ENCODE measurements around the gene FOXN1. TPM values are rescaled to one million over a fixed set of nuclear protein-coding genes. Genes with fewer than 3 reads are reported as not detected.

The FOXN1 gene
- not detected in 2 replicates for total RNA-seq

DNA sequence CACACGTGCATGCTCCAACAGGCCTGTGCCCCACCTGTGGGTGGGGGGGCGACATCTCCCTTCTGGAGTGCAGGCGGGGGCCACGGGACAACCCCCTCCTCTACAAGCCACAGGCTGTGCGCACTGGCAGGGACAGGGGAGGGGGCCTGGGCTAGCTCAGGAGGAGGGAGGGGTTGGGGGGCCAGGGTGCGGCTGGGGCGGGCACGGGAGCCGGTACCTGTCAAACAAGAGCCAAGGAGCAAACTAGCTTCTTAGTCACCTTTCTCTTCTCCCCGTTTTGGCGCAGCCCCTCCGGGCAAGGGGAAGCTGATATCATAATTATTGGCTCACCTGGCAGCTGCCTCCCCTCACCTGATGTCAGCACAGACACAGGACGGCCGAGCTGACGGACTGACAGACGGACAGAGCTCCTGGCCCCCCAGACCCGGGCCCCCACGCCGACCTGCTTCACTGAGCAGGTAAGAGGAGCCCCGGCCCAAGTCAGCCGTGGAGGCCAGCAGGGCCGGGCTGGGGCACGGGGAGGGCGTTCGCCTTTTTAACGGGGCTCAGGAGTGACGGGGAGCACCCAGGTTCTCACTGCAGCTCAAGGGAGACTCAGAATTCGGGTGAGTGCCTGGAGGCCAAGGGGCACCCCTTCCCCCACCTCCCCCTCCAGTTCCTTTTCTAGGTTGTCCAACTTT is at the start of gene FOXN1:
FOXN1 (plus strand) TSS at position 363 of the 680 bp plus-strand sequence. CDS start 17,622 bp downstream, outside the sequence.

GRCh38 chr17:28473542-28473941 is 32.6 kb upstream of the FOXN1 start, which contains the start of gene SLC13A2:
TSS of gene SLC13A2 (plus strand) at chr17:28473644. CDS start at chr17:28473713, 69 bp downstream.

GRCh38 chr17:28552176-28552999 is 46.2 kb downstream of the FOXN1 start, which contains the start of gene UNC119:
TSS of gene UNC119 (minus strand) at chr17:28552624. CDS start at chr17:28552557, 67 bp downstream.

GRCh38 chr17:28571361-28572122 is 65.4 kb downstream of the FOXN1 start, which contains the start of gene PIGS:
TSS of gene PIGS (minus strand) at chr17:28571524. CDS start at chr17:28571496, 28 bp downstream.

DNA sequence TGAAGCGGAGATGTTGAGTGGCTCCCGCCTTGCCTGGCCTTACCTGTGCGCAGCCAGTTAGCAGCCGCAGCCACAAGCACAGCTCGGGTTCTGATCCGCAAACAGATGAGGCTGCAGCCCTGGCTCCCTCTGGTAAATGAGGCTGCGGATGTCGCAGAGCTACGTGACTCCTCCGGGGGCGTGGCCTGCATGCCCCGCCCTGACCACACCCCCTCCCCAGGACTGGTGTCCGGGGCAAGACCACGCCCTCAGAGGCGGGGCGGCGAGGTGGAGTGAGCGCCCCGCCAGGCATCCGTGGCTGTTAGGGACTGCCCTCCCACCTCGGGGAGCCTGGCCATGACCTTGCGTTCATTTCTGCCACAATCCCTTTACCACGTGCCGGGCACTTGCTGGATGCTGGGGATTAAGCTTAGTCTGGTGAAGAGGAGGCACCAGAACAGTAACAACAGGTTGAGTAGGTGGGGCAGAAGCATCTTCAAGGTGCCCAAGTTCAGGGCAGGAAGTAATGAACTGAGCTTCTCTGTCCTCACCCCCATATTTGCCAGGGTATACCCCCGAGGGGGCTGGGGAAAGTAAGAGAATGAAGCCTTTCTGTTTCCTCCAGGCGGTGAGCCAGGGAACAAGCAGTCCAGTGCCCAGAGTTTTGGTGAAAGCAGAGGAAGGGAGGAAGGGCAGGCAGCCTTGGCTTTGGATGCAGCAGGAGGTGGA is 70.8 kb downstream of the FOXN1 start, which contains the start of gene ALDOC:
ALDOC (minus strand) TSS at position 138 of the 708 bp plus-strand sequence. CDS start 1,363 bp downstream, outside the sequence.

Other genes with a start within 250 kb of the FOXN1 start
- gene TMEM97, start 187.1 kb upstream of the FOXN1 start, total RNA-seq: 18.5 and 21.3 TPM in 2 replicates
- gene IFT20, start 170.9 kb upstream of the FOXN1 start, total RNA-seq: 32.2 and 38.3 TPM in 2 replicates
- gene TNFAIP1, start 170.6 kb upstream of the FOXN1 start, total RNA-seq: 83.7 and 86.3 TPM in 2 replicates
- gene POLDIP2, start 148.8 kb upstream of the FOXN1 start, total RNA-seq: 98.7 and 116 TPM in 2 replicates
- not detected in 2 replicates for gene SEBOX, start 141.1 kb upstream of the FOXN1 start, total RNA-seq
- 0.07 TPM in 1 of 2 replicates, not detected in the other for gene VTN, start 136.0 kb upstream of the FOXN1 start, total RNA-seq
- gene SARM1, start 134.7 kb upstream of the FOXN1 start, total RNA-seq: 4.5 and 5.5 TPM in 2 replicates
- 4.1 and 4.2 TPM in 2 replicates for gene SLC46A1, start 100.1 kb upstream of the FOXN1 start, total RNA-seq
- not detected in 2 replicates for gene SLC13A2, start 32.7 kb upstream of the FOXN1 start, total RNA-seq
- gene UNC119, start 46.3 kb downstream of the FOXN1 start, total RNA-seq: 29.5 and 30.2 TPM in 2 replicates
- gene PIGS, start 65.2 kb downstream of the FOXN1 start, total RNA-seq: 55.2 and 64.4 TPM in 2 replicates
- 9.1 and 12.3 TPM in 2 replicates for gene ALDOC, start 70.5 kb downstream of the FOXN1 start, total RNA-seq
- 49.6 and 54.7 TPM in 2 replicates for gene SPAG5, start 92.7 kb downstream of the FOXN1 start, total RNA-seq
- 1.5 and 2.5 TPM in 2 replicates for gene RSKR, start 107.8 kb downstream of the FOXN1 start, total RNA-seq
- gene BLTP2, start 138.8 kb downstream of the FOXN1 start, total RNA-seq: 108 and 135 TPM in 2 replicates
- gene SDF2, start 155.6 kb downstream of the FOXN1 start, total RNA-seq: 40.2 and 44.2 TPM in 2 replicates
- 28.2 and 29.4 TPM in 2 replicates for gene SUPT6H, start 155.9 kb downstream of the FOXN1 start, total RNA-seq
- gene PROCA1, start 205.5 kb downstream of the FOXN1 start, total RNA-seq: 0.94 TPM in 1 of 2 replicates, not detected in the other
- gene RAB34, start 211.5 kb downstream of the FOXN1 start, total RNA-seq: 64.0 and 66.2 TPM in 2 replicates
- gene RPL23A, start 213.6 kb downstream of the FOXN1 start, total RNA-seq: 731 and 742 TPM in 2 replicates
- gene TLCD1, start 219.9 kb downstream of the FOXN1 start, total RNA-seq: 2.5 and 3.5 TPM in 2 replicates
- gene NEK8, start 222.4 kb downstream of the FOXN1 start, total RNA-seq: 1.6 and 3.7 TPM in 2 replicates
- 25.8 and 29.2 TPM in 2 replicates for gene TRAF4, start 237.7 kb downstream of the FOXN1 start, total RNA-seq